NCI-H524 treated with DMSO at 0.1 percent for 48 hours (cell line): Measurements from ENCODE around the gene ELP1.
"Not testable (repeated sequence)": the region's sequence is repeated elsewhere in the genome, so short reads cannot be mapped to it uniquely, and the experiment has no call there.

Source experiments
- DNase-seq: peaks from one replicate; lab custom pipeline; 2025; lab: John Stamatoyannopoulos, UW

Gene ELP1

GRCh38 chr9:108924466-108924865 lies 9.5 kb downstream of the ELP1 start:
- peak; percentile 89 for DNase-seq

DNA sequence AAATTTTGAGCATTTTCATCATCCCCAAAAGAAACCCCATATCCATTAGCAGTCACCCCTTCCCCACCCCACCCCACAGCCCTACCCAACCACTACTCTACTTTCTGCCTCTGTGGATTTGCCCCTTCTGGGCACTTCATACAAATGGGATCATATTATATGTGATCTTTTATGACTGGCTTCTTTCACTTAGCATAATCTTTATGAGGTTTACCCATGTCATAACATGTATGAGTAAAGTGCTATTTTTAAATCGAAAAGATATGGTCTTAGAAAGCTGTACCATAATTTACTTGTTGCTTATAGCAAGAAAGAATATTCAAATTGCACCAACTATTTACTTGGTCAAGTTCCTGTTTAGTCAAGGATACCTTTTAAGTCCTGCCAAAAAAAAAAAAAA lies 12.7 kb downstream of the ELP1 start:
- no peak for DNase-seq

DNA sequence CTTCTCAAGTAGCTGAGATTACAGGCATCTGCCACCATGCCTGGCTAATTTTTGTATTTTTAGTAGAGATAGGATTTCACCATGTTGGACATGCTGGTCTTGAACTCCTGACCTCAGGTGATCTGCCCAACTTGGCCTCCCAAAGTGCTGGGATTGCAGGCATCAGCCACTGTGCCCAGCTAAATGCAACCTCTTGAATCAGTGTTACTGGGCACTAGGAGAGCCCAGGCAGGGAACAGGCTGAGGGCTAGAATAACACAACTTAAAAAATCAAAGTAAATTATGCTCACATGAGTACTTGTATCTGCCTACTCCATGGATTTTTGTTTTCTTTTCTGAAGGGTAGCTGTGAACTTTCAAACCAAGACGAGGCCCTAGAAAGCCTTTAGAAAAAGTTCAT lies 13.5 kb downstream of the ELP1 start:
- not testable (repeated sequence) for DNase-seq

DNA sequence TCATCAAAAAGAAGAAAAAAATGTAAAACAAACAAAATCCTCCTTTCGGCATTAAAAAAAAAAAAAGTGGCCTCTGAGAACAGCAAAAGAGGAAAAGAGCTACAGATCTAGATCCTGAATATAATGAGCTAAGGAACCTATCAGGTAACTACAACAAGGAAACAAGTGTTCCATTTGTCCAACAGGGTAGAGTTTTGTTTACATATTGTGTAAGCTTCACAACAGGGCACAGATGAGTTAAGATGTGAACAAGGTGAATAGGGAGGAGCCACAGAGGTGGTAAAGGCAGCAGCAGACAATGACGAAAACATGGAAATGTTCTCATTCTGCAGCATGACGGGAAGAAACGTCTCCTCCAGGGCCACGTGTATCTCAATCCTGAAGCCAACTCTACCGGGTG lies 14.4 kb downstream of the ELP1 start:
- no peak for DNase-seq

- DNase-seq: no peak
Measured at GRCh38 chr9:108913391-108913790, 20.5 kb downstream of the ELP1 start.

DNA sequence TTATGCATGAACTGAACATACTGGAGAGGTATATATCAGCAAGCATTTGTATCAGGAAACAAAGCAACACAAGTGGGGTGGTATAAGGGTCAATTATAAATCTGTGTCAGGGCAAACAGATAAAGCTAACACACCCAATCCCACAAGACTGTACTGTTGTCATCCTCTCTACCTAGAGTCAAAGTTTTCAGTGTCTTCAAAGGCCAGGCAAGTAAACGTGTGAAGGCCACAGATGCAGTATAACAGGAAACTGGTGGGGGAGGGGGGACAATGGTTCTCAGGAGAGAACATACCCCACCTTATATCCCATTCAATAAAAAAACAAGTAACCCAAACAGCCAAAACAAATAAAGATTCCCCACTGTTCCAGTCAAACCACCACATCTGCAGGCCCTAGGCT lies 22.1 kb downstream of the ELP1 start:
- no peak for DNase-seq

DNA sequence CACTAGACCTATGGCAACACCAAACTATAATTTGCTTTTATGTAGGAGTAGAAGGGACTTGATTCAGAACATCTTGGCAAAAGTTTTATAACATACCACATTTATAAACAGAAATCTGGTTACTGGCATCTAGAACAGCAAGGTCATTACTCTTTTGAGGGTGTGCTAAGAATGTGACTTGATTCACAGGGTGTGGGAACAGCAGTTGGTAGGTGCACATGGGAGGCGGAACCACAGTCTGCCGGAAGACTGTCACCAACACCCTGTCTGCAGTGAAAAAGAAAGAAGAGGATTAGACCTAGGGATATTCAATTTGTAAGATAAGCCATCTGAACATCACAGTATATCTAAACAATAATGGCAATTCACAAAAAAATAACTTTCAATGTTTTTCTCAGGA lies 23.0 kb downstream of the ELP1 start:
- DNase-seq: no peak

DNA sequence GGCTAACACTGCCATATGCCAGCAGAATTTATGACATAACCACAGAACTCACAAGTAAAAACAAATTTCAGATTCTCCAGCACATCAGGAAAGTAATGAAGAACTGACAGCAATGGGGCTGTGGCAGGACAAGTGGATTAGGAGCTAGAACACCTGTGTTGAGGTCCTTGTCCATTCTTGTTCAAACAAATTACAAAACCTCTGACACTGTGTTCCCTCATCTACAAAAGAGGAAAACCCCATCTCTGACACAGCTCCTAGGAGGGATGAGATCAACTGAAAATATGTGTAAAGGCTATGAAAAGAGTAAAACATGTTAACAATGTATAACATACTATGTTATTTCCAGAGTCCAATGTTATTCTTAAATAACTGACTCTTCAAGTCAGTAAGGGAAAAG lies 23.5 kb downstream of the ELP1 start:
- no peak for DNase-seq

GRCh38 chr9:108905494-108905893 lies 28.4 kb downstream of the ELP1 start:
- DNase-seq: no peak

- no peak for DNase-seq
Measured at GRCh38 chr9:108904161-108904560, 29.8 kb downstream of the ELP1 start.

GRCh38 chr9:108903420-108904103 lies 30.4 kb downstream of the ELP1 start:
- no peak for DNase-seq

DNA sequence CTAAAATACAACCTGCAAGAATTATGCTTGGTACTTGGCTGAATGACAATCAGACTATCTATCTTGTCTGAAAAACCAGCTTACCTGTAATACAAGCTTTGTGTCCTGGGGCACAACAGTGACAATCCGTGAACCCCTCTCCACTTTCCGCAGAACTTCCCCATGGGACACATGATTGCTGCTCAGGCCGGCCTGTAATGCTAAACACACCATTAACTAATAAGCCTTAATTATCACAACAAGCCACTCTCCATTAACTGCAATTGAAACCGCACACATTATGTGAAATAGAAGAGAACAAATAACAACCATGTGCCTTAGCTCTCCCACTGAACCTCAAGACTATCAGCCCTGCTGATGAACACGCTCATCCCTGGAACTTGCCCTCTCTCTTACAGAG lies 33.7 kb downstream of the ELP1 start:
- DNase-seq: no peak

- not testable (repeated sequence) for DNase-seq
Measured at GRCh38 chr9:108899023-108899695, 34.8 kb downstream of the ELP1 start.

GRCh38 chr9:108897324-108898096 lies 36.4 kb downstream of the ELP1 start:
- no peak for DNase-seq

- no peak for DNase-seq
Measured at GRCh38 chr9:108894225-108894997, 39.5 kb downstream of the ELP1 start.

GRCh38 chr9:108889649-108890067 lies 44.3 kb downstream of the ELP1 start:
- no peak for DNase-seq

DNA sequence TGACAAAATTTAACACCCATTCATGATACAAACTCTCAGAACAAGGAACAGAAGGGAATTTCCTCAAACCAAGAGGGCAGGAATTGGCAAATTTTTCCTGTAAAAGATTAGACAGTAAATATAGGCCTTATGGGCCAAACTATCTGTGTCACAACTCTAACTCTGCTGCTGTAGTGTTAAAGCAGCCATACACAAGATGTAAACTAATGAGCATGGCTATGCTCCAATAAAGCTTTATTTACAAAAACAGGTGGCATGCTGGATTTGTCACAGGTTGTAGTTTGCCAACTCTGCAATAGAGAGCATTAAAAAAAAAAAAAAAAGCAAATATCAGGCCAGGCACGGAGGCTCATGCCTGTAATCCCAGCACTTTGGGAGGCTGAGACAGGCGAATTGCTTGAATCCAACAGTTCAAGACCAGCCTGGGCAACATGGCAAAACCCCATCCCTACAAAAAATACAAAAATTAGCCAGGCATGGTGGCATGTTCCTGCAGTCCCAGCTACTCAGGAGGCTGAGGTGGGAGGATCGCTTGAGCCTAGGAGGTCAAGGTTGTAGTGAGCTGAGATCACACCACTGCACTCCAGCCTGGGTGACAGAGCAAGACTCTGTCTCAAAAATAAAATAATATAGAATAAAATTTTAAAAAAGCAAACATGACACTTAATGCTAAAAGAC lies 47.2 kb downstream of the ELP1 start:
- DNase-seq: not testable (repeated sequence)

GRCh38 chr9:108885643-108886348 lies 48.1 kb downstream of the ELP1 start:
- DNase-seq: no peak

GRCh38 chr9:108884701-108885100 lies 49.2 kb downstream of the ELP1 start:
- no peak for DNase-seq

- no peak for DNase-seq
Measured at GRCh38 chr9:108883085-108883484, 50.8 kb downstream of the ELP1 start.
